Stimulated activated CD8-positive, alpha-beta memory T cell treated with anti-CD3 and anti-CD28 coated beads, Interleukin-7, amount 100 ng/mL, for 24 hours (primary cell): ENCODE measurements around the gene PATL1.
"Not testable (repeated sequence)": the region's sequence is repeated elsewhere in the genome, so short reads cannot be mapped to it uniquely, and the experiment has no call there.

Source experiments
- DNase-seq: peaks from one replicate; pipeline ENCODE4 v3.0.0-alpha.2; 2020; ENCODE audit warnings: low read depth

PATL1 gene

DNA sequence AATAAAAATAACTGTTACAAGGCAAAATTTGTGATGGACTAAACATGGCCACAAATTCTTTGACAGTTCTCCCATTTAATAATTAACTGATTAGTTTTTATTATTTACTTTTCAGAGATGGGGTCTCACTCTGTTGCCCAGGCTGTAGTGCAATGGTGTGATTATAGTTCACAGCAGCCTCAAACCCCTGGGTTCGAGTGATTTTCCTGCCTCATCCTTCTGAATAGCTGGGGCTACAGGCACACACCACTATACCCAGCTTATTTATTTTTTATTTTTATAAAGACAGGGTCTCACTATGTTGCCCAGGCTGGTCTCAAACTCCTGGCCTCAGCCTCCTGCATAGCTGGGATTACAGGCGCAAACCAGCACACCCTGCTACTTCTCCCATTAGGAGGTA lies 4.5 kb upstream of the PATL1 start:
- DNase-seq: no peak

- no peak for DNase-seq
Observed at GRCh38 chr11:59671471-59671870, 2.6 kb upstream of the PATL1 start.

GRCh38 chr11:59669611-59670009 lies 773 bp upstream of the PATL1 start:
- DNase-seq: no peak

DNA sequence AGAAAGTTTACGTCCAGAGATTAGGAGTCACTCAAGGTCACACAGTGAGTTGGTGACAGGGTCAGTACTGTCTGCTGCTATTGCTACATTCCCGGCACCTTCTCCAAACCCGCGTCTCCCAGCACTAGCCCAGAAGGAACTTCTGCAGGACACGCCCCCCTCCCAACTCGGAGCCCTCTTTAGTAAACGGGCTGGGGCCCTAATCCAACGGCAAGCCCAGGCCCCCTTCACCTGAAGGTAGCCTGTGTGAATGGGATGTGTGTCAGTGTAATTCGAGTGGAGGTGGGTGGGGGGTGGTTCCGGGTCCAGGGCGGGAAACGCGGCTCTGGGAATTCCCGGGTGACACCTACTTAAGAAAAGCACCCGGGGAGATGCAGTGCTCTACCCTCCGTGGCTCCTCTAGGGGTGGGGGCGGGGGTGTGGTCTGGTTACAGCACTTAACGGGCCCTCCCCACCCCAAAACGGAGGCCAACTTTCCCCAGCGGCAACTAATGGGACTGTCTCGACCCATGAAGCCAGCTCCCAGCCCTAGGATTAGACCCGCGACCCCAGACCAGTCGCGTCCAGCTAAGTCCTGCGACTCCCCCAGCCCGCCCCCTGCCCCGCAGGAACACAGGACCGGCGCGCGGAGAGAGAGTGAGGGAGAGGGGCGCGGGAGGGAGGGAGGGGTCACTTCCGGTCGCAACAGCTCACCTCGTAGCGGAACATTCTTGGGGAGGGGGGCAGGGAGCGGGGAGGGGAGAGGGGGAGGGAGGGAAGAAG lies 468 bp downstream of the PATL1 start:
- DNase-seq: peak; percentile 44

DNA sequence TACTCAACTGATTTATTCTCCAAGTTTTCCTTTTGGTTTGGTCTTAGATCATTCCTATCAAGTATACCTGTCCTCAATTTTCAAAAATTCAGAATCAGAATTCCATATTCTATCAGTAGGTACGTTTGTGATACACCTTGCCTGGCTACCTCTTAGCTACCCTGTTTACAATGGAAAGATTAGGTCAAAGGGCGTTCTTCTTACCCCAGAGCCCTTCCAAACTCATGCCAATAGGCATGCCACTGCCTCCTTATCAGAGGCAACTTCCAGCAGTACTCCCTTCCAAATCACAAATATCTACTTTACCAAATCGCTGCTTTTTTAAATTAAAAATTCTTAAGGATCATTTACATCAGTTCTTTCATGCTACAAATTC lies 1.0 kb downstream of the PATL1 start:
- no peak for DNase-seq

DNA sequence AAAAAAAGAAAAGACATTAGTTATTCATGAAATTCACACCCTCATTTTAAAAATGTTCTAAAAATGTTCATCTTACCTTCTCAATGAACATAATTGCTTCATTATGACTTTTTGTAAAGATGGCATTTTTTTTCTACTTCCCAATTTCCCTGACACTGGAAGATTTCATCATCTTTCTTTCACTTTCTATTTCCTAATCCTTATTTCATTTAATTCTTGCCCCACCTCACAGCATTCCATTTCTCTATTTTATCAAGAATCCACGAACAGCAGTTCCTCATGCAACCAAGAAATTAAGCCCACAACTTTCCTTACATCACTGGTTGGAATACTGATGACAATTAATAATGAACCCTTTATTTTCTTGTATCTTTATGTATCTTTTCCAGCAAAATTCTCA lies 1.9 kb downstream of the PATL1 start:
- DNase-seq: no peak

GRCh38 chr11:59660621-59661020 lies 8.2 kb downstream of the PATL1 start:
- no peak for DNase-seq

- DNase-seq: no peak
Observed at GRCh38 chr11:59659981-59660380, 8.9 kb downstream of the PATL1 start.

GRCh38 chr11:59658036-59658435 lies 10.8 kb downstream of the PATL1 start:
- DNase-seq: no peak

- DNase-seq: no peak
Observed at GRCh38 chr11:59654893-59655292, 13.9 kb downstream of the PATL1 start.

DNA sequence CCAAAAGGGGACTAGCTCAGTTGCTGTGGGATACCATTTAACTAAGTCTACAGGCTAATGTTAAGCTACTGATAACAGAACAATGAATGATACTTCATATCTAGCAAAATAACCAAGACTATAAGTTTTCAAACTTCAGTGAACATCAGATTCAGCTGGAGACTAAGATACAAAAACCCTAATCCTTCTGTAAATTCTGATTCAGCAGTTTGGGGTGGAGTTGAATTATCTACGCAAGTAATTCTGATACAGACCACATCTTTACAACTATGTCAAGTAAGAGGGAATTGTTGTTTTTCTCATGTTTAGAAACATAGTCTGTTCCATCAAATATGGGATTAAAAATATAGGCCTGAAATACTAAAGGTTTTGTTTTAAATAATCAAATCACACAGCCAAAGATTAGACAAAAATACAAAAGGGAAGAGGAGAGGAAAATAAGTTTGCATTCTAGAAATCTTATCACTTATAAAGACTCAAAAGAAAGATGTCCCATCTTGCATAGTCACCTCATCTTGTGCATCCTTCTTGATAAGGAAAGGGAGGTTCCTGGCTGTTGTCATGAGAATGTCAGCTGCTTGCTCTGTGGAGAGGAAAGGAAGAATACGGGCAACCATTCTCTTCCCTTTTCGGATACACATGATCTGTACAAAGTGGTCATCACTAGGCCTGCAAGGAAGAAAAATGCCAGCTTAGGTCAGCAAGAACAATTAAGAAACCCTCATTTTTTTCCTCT lies 21.4 kb downstream of the PATL1 start:
- no peak for DNase-seq

GRCh38 chr11:59644528-59644927 lies 24.3 kb downstream of the PATL1 start:
- DNase-seq: no peak

DNA sequence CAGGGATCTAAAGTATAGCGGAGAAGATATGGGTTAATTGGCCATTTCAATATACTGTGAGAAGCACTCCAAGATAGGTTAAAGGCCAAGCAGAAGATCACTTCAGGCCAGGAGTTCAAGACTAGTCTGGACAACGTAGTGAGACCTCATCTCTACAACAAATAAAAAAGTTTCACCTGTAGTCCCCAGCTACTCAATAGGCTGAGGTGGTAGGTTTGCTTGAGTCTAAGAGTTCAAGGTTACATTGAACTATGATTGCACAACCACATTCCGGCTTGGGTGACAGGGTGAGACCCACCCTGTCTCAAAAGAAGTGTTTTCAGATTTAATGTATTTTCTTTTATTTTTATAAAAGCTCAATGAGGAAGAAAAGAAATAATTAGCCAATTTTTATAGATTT lies 25.4 kb downstream of the PATL1 start:
- DNase-seq: no peak

DNA sequence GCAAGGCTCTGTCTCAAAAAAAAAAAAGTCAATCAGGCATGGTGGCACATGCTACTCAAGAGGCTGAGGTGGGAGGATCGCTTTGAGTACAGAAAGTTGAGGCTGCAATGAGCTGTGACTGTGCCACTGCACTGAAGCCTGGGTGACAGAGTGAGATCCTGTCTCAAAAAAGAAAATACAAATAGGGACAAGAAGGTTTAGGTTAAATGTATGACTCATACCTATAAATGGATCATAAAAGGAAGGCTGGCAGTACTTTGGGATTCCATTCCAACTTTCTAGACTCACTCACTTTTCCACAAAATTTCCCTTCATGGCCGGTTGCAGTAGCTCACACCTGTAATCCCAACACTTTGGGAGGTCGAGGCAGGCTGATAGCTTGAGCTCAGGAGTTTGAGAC lies 27.7 kb downstream of the PATL1 start:
- DNase-seq: no peak

DNA sequence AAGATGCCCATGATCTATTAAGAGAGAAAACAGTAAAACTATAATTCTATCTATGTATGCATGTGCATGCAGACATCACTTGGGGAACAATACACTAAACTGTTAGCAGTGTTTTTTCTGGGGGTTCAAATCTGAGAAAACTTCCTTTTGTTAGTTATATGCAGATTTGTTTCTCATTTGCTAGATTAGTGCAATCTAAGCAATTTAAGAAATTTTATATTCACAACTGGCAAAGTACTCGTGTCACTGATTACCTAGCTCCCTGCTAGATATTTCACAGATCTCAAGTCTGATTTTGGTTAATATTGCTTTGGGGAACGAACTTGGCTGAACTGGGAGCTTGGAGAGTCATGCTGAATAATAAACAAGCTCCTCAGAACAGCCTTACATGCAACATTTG lies 38.3 kb downstream of the PATL1 start:
- DNase-seq: no peak

DNA sequence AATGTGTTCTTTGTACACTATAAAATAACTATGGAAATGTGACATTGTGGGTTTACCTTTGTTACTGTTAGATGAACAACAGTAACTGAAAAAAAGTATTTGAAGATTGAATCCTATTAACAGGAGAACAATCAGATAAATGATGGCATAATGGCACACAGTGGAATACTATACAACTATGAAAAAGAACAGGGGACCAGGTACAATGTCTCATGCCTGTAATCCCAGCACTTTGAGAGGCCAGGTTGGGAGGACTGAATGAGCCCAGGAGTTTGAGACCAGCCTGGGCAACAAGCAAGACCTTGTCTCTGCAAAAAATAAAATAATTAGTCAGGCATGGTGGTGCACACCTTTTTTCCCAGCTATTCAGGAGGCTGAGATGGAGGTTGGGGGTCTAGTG lies 38.8 kb downstream of the PATL1 start:
- DNase-seq: no peak

- DNase-seq: not testable (repeated sequence)
Observed at GRCh38 chr11:59626969-59627368, 41.9 kb downstream of the PATL1 start.

- DNase-seq: no peak
Observed at GRCh38 chr11:59625703-59626102, 43.1 kb downstream of the PATL1 start.

- DNase-seq: no peak
Observed at GRCh38 chr11:59617876-59618275, 51.0 kb downstream of the PATL1 start.

DNA sequence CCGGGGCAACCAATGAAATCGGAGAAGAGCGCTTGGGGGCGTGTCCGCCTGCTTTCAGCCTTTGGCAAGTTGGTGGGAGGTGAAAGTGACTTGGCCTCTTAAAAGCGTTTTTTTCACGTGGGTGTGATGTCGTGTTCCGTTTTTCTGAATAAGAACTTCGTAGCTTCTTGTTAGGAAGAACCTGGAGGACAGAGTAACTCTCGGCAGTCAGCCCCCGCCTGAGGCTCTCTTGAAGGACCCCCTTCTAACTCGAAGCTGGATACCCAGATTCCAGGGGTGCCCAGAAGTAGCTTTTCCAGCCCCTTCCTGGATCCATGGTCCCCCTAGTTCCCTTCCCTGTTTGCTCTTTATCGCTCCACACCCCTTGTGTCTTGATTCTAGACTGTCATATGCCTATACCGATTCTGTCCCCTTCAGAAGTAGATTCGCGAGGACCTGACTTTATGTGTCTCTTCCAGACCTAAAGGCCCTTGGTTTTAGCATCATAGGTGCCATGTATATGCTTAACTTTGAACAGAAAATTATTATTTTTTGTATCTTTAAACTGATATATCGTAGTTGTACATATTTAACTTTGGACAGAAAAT lies 52.3 kb downstream of the PATL1 start:
- no peak for DNase-seq

- peak; percentile 94 for DNase-seq
Observed at GRCh38 chr11:59615637-59616395, 53.0 kb downstream of the PATL1 start, which contains the start of gene OSBP. TSS of gene OSBP (minus strand) at chr11:59615774. CDS start at chr11:59615664, 110 bp downstream.

GRCh38 chr11:59615120-59615636 lies 53.7 kb downstream of the PATL1 start:
- DNase-seq: no peak
